HCT116 (cell line): ENCODE measurements around the gene NRIP3. TPM values are rescaled to one million over a fixed set of nuclear protein-coding genes. Genes with fewer than 3 reads are reported as not detected.

Experiments
- ATAC-seq: fragments of 200-7000 bp; cut with Tn5 transposase; 2 replicates; pipeline ENCODE4 v1.9.1; 2020; ENCODE audit warnings: mild to moderate bottlenecking, moderate library complexity
- BruUV-seq: library from RNA; stranded (reverse); fragments of 400-500 nt; replicated peaks from 2 replicates; lab custom pipeline; 2021; lab: Mats Ljungman, UMichigan
- CTCF ChIA-PET: fragments of 300-600 bp; sonication (Branson Sonifier 250); formaldehyde crosslinking; loops from one replicate; lab custom pipeline; 2021; ENCODE audit warnings: antibody characterized with exemption; lab: Charles Lee
- POLR2A ChIA-PET: fragments of 300-600, 350-600 bp; sonication (Branson Sonifier 250); formaldehyde crosslinking; loops from one replicate; lab custom pipeline; 2021; ENCODE audit warnings: antibody characterized with exemption; lab: Charles Lee
- RAD21 ChIA-PET, 2 experiments: fragments of 300-600 bp; sonication (Branson Sonifier 250); formaldehyde crosslinking; loops; one replicate each; lab custom pipeline; 2023; ENCODE audit warnings: low total read pairs in 2 of 2; ENCODE audit not compliant: uncharacterized antibody in 2 of 2, unreplicated experiment in 2 of 2, low non-redundant PET in 1 of 2; lab: Charles Lee
- DNase-seq: peaks from one replicate; pipeline ENCODE4 v3.0.0-alpha.2; 2010; ENCODE audit warnings: low read depth, low spot score
- H2AFZ ChIP-seq: fragments of 200-600 bp; shearing (Covaris generic), sonication (generic); 2 replicates; pipeline ENCODE4 v1.6.1; 2017; ENCODE audit warnings: low read depth, mixed run types, mixed read lengths, antibody characterized with exemption, low read length; ENCODE audit not compliant: poor library complexity, severe bottlenecking
- H3K27ac ChIP-seq: 2 replicates; pipeline ENCODE4 v1.5.1; 2012; ENCODE audit warnings: low read depth, low read length
- H3K27me3 ChIP-seq: fragments of 200-600 bp; sonication (generic); 2 replicates; pipeline ENCODE4 v1.6.1; 2016; ENCODE audit warnings: mixed run types, low read length, mixed read lengths; ENCODE audit not compliant: insufficient read depth
- H3K36me3 ChIP-seq, 2 experiments: fragments of 200-500 bp in 1 of 2; fragments of 200-600 bp in 1 of 2; sonication (Bioruptor generic) in 1 of 2; sonication (generic) in 1 of 2; 2 replicates each; pipeline versions ENCODE4 v1.5.1 to v1.6.1; 2014 to 2016; ENCODE audit warnings: low read length in 2 of 2, inconsistent platforms in 1 of 2, mixed read lengths in 1 of 2, mixed run types in 1 of 2; ENCODE audit not compliant: insufficient read depth in 2 of 2, control insufficient read depth in 1 of 2
- H3K4me1 ChIP-seq, 2 experiments: fragments of 200-600 bp in 1 of 2; sonication (generic) in 1 of 2; 2 replicates each; pipeline versions ENCODE4 v1.5.1 to v1.6.1; 2012 to 2017; ENCODE audit warnings: low read length in 2 of 2, inconsistent platforms in 1 of 2, mild to moderate bottlenecking in 1 of 2, mixed read lengths in 1 of 2, mixed run types in 1 of 2, moderate library complexity in 1 of 2; ENCODE audit not compliant: insufficient read depth in 2 of 2, control insufficient read depth in 1 of 2
- H3K4me2 ChIP-seq: fragments of 200-600 bp; sonication (generic); 2 replicates; pipeline ENCODE4 v1.6.1; 2017; ENCODE audit warnings: mixed run types, low read length, mixed read lengths
- H3K4me3 ChIP-seq, 2 experiments: fragments of 200-600 bp in 1 of 2; sonication (generic) in 1 of 2; replicated peaks in 1 of 2; 2 replicates each; pipeline ENCODE4 v1.5.1; 2011 to 2016; ENCODE audit warnings: low read length in 2 of 2, control low read depth in 1 of 2, low read depth in 1 of 2, mild to moderate bottlenecking in 1 of 2, mixed read lengths in 1 of 2, mixed run types in 1 of 2
- H3K79me2 ChIP-seq: fragments of 200-600 bp; sonication (generic); 2 replicates; pipeline ENCODE4 v1.6.1; 2017; ENCODE audit warnings: mild to moderate bottlenecking, mixed run types, low read length, moderate library complexity, mixed read lengths; ENCODE audit not compliant: insufficient read depth
- H3K9ac ChIP-seq: fragments of 200-600 bp; sonication (generic); 2 replicates; pipeline ENCODE4 v1.6.1; 2016; ENCODE audit warnings: low read length, mixed read lengths
- H3K9me2 ChIP-seq: fragments of 200-600 bp; sonication (generic), shearing (Covaris generic); 2 replicates; pipeline ENCODE4 v1.6.1; 2017; ENCODE audit warnings: mixed run types, mild to moderate bottlenecking, moderate library complexity; ENCODE audit not compliant: insufficient read depth
- H3K9me3 ChIP-seq, 2 experiments: fragments of 200-500 bp in 1 of 2; fragments of 200-600 bp in 1 of 2; sonication (Bioruptor generic) in 1 of 2; sonication (generic) in 1 of 2; 2 replicates each; pipeline ENCODE4 v1.6.1; 2014 to 2017; ENCODE audit warnings: low read length in 2 of 2, mixed read lengths in 2 of 2, inconsistent platforms in 1 of 2, low read depth in 1 of 2, mild to moderate bottlenecking in 1 of 2, mixed run types in 1 of 2, moderate library complexity in 1 of 2; ENCODE audit not compliant: control insufficient read depth in 1 of 2, insufficient read depth in 1 of 2
- H4K20me1 ChIP-seq: fragments of 200-600 bp; sonication (generic), shearing (Covaris generic); 2 replicates; pipeline ENCODE4 v1.6.1; 2017; ENCODE audit warnings: mixed run types, mild to moderate bottlenecking, moderate library complexity; ENCODE audit not compliant: insufficient read depth
- CBX3 ChIP-seq: IDR thresholded peaks from 2 replicates; pipeline ENCODE4 v1.6.1; 2012; ENCODE audit warnings: low read depth
- CEBPB ChIP-seq: IDR thresholded peaks from 2 replicates; pipeline ENCODE4 v1.6.1; 2012; ENCODE audit warnings: low read depth
- EGR1 ChIP-seq: IDR thresholded peaks from 2 replicates; pipeline ENCODE4 v1.6.1; 2012; ENCODE audit warnings: low read depth
- EZH2 ChIP-seq: fragments of 200-600 bp; sonication (generic); IDR thresholded peaks from 2 replicates; pipeline ENCODE4 v1.6.1; 2017; ENCODE audit warnings: antibody characterized with exemption, mixed run types
- EZH2phosphoT487 ChIP-seq: fragments of 200-600 bp; IDR thresholded peaks from 2 replicates; pipeline ENCODE4 v1.6.1; 2018; ENCODE audit warnings: antibody characterized with exemption, borderline replicate concordance
- JUND ChIP-seq: IDR thresholded peaks from 2 replicates; pipeline ENCODE4 v1.6.1; 2012
- MAX ChIP-seq: IDR thresholded peaks from 2 replicates; pipeline ENCODE4 v1.6.1; 2012
- POLR2A ChIP-seq: IDR thresholded peaks from 2 replicates; pipeline ENCODE4 v1.7.0; 2011; ENCODE audit warnings: borderline replicate concordance; ENCODE audit not compliant: insufficient read depth, insufficient read length; ENCODE audit errors: extremely low read depth
- POLR2AphosphoS5 ChIP-seq: IDR thresholded peaks from 2 replicates; pipeline ENCODE4 v1.6.1; 2011; ENCODE audit warnings: mild to moderate bottlenecking, low read depth, low read length, moderate library complexity
- RAD21 ChIP-seq: IDR thresholded peaks from 2 replicates; pipeline ENCODE4 v1.6.1; 2012; ENCODE audit warnings: low read depth, mild to moderate bottlenecking
- SP1 ChIP-seq: IDR thresholded peaks from 2 replicates; pipeline ENCODE4 v1.6.1; 2012; ENCODE audit warnings: low read depth
- SRF ChIP-seq: IDR thresholded peaks from 2 replicates; pipeline ENCODE4 v1.6.1; 2012; ENCODE audit warnings: low read depth
- TCF7L2 ChIP-seq: IDR thresholded peaks from 2 replicates; pipeline ENCODE4 v1.7.0; 2011; ENCODE audit warnings: borderline replicate concordance, inconsistent platforms; ENCODE audit not compliant: insufficient read depth, insufficient read length; ENCODE audit errors: extremely low read depth
- YY1 ChIP-seq: IDR thresholded peaks from 2 replicates; pipeline ENCODE4 v1.6.1; 2011; ENCODE audit warnings: low read length, low read depth, moderate library complexity, mild to moderate bottlenecking; ENCODE audit not compliant: insufficient replicate concordance; ENCODE audit errors: extremely low read depth
- ZFX ChIP-seq: fragments of 450-650 bp; IDR thresholded peaks from 2 replicates; pipeline ENCODE4 v1.6.1; 2017
- intact Hi-C: fragments of 100-400 bp; cut with micrococcal nuclease; formaldehyde crosslinking; loops from 2 replicates; pipeline ENCODE4 v1.10.0; 2022
- total RNA-seq: library from RNA; stranded (reverse); gene quantifications from one replicate; pipeline ENCODE4 v1.2.1, GENCODE V29; 2021; ENCODE audit not compliant: unreplicated experiment
- TF ChIP-seq, protein P1 (sequence below): IDR thresholded peaks from 2 replicates; pipeline ENCODE4 v1.6.1; 2012
- TF ChIP-seq, protein P2 (sequence below): IDR thresholded peaks from 2 replicates; pipeline ENCODE4 v1.6.1; 2011; ENCODE audit warnings: mild to moderate bottlenecking, low read length, moderate library complexity; ENCODE audit not compliant: insufficient replicate concordance; ENCODE audit errors: extremely low read depth
- TF ChIP-seq, protein P3 (sequence below): IDR thresholded peaks from 2 replicates; pipeline ENCODE4 v1.6.1; 2012; ENCODE audit warnings: low read depth

NRIP3 gene
- total RNA-seq, 1 experiment from 2014 or later, result 0.15 TPM

GRCh38 chr11:9025101-9025850 is 21.5 kb upstream of the NRIP3 start:
- no peak for ATAC-seq
- peaks cover 0 to 6% of the 10 kb centered on the region in 2 experiments; a peak in 1 of 4 replicates for H3K4me1 ChIP-seq
- H3K9ac ChIP-seq, result no peak overlapping the region
- CTCF ChIA-PET, result interaction anchor here (1.7 kb wide), 1 partner anchor 10 kb away, joined by 8 read pairs; no protein-coding TSS in a partner anchor
- H3K27ac ChIP-seq, result no peak overlapping the region
- RAD21 ChIA-PET, result no interaction called here
- POLR2A ChIA-PET, result no interaction called here
- H3K27me3 ChIP-seq, result peaks cover 5% of the 10 kb centered on the region; the same call in 1 of the 2 replicates
- intact Hi-C loops, result no loop called here
- H3K36me3 ChIP-seq, result no peaks in the 10 kb centered on the region
- TF ChIP-seq, protein P1, sequence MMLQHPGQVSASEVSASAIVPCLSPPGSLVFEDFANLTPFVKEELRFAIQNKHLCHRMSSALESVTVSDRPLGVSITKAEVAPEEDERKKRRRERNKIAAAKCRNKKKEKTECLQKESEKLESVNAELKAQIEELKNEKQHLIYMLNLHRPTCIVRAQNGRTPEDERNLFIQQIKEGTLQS, result no peak
- TF ChIP-seq, protein P2, sequence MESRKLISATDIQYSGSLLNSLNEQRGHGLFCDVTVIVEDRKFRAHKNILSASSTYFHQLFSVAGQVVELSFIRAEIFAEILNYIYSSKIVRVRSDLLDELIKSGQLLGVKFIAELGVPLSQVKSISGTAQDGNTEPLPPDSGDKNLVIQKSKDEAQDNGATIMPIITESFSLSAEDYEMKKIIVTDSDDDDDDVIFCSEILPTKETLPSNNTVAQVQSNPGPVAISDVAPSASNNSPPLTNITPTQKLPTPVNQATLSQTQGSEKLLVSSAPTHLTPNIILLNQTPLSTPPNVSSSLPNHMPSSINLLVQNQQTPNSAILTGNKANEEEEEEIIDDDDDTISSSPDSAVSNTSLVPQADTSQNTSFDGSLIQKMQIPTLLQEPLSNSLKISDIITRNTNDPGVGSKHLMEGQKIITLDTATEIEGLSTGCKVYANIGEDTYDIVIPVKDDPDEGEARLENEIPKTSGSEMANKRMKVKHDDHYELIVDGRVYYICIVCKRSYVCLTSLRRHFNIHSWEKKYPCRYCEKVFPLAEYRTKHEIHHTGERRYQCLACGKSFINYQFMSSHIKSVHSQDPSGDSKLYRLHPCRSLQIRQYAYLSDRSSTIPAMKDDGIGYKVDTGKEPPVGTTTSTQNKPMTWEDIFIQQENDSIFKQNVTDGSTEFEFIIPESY, result no peak
- TF ChIP-seq SRF (no peak), CEBPB (no peak), SP1 (no peak), POLR2A (no peak), ZFX (no peak), JUND (no peak), EZH2phosphoT487 (no peak), POLR2AphosphoS5 (no peak), EGR1 (no peak), TCF7L2 (no peak), YY1 (no peak), MAX (no peak), CBX3 (no peak), RAD21 (no peak), EZH2 (no peak)
- TF ChIP-seq, protein P3, sequence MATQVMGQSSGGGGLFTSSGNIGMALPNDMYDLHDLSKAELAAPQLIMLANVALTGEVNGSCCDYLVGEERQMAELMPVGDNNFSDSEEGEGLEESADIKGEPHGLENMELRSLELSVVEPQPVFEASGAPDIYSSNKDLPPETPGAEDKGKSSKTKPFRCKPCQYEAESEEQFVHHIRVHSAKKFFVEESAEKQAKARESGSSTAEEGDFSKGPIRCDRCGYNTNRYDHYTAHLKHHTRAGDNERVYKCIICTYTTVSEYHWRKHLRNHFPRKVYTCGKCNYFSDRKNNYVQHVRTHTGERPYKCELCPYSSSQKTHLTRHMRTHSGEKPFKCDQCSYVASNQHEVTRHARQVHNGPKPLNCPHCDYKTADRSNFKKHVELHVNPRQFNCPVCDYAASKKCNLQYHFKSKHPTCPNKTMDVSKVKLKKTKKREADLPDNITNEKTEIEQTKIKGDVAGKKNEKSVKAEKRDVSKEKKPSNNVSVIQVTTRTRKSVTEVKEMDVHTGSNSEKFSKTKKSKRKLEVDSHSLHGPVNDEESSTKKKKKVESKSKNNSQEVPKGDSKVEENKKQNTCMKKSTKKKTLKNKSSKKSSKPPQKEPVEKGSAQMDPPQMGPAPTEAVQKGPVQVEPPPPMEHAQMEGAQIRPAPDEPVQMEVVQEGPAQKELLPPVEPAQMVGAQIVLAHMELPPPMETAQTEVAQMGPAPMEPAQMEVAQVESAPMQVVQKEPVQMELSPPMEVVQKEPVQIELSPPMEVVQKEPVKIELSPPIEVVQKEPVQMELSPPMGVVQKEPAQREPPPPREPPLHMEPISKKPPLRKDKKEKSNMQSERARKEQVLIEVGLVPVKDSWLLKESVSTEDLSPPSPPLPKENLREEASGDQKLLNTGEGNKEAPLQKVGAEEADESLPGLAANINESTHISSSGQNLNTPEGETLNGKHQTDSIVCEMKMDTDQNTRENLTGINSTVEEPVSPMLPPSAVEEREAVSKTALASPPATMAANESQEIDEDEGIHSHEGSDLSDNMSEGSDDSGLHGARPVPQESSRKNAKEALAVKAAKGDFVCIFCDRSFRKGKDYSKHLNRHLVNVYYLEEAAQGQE, result no peak
- no peak overlapping the region for H3K4me2 ChIP-seq
- H3K9me3 ChIP-seq, result no peaks in the 10 kb centered on the region
- no TSS peak for BruUV-seq
- H3K9me2 ChIP-seq, result no peaks in the 10 kb centered on the region
- H2AFZ ChIP-seq, result no peak overlapping the region
- H4K20me1 ChIP-seq, result no peaks in the 10 kb centered on the region
- H3K79me2 ChIP-seq, result no peaks in the 10 kb centered on the region
- DNase-seq, result no peak
- H3K4me3 ChIP-seq, result no peak overlapping the region
